ENCODE measurements around the gene BTN1A1.
A peak's percentile ranks its signal among the peaks of the same experiment; 100 is the strongest.

The BTN1A1 gene

GRCh38 chr6:26475823-26476729 lies 24.0 kb upstream of the BTN1A1 start:
- no peak for DNase-seq (ENCODE audit: low spot score)

GRCh38 chr6:26476896-26477295 lies 23.2 kb upstream of the BTN1A1 start:
- no peak for DNase-seq (ENCODE audit: low spot score)

- DNase-seq (ENCODE audit: low spot score): no peak
Measured at GRCh38 chr6:26477426-26477825, 22.7 kb upstream of the BTN1A1 start.

- no peak for DNase-seq (ENCODE audit: low spot score)
Measured at GRCh38 chr6:26478100-26478984, 21.8 kb upstream of the BTN1A1 start.

- no peak for DNase-seq (ENCODE audit: low spot score)
Measured at GRCh38 chr6:26478985-26479278, 21.2 kb upstream of the BTN1A1 start.

- no peak for DNase-seq (ENCODE audit: low spot score)
Measured at GRCh38 chr6:26482338-26482737, 17.8 kb upstream of the BTN1A1 start.

- no peak for DNase-seq (ENCODE audit: low spot score)
Measured at GRCh38 chr6:26483727-26484126, 16.4 kb upstream of the BTN1A1 start.

- no peak for DNase-seq (ENCODE audit: low spot score)
Measured at GRCh38 chr6:26484161-26484560, 15.9 kb upstream of the BTN1A1 start.

GRCh38 chr6:26485112-26485780 lies 14.9 kb upstream of the BTN1A1 start:
- DNase-seq (ENCODE audit: low spot score): no peak

- DNase-seq (ENCODE audit: low spot score): no peak
Measured at GRCh38 chr6:26486358-26486757, 13.7 kb upstream of the BTN1A1 start.

- no peak for DNase-seq (ENCODE audit: low spot score)
Measured at GRCh38 chr6:26487466-26487865, 12.6 kb upstream of the BTN1A1 start.

- no peak for DNase-seq (ENCODE audit: low spot score)
Measured at GRCh38 chr6:26489996-26490964, 9.8 kb upstream of the BTN1A1 start.

GRCh38 chr6:26491604-26492003 lies 8.5 kb upstream of the BTN1A1 start:
- no peak for DNase-seq (ENCODE audit: low spot score)

- peak; percentile 40 for DNase-seq (ENCODE audit: low spot score)
Measured at GRCh38 chr6:26493258-26493657, 6.8 kb upstream of the BTN1A1 start.

GRCh38 chr6:26494117-26494516 lies 6.0 kb upstream of the BTN1A1 start:
- no peak for DNase-seq (ENCODE audit: low spot score)

- no peak for DNase-seq (ENCODE audit: low spot score)
Measured at GRCh38 chr6:26495281-26495680, 4.8 kb upstream of the BTN1A1 start.

- no peak for DNase-seq (ENCODE audit: low spot score)
Measured at GRCh38 chr6:26497610-26498009, 2.5 kb upstream of the BTN1A1 start.

- DNase-seq (ENCODE audit: low spot score): no peak
Measured at GRCh38 chr6:26501482-26501986, 1.4 kb downstream of the BTN1A1 start.

- no peak for DNase-seq (ENCODE audit: low spot score)
Measured at GRCh38 chr6:26502165-26502564, 2.1 kb downstream of the BTN1A1 start.

- DNase-seq (ENCODE audit: low spot score): no peak
Measured at GRCh38 chr6:26502626-26503025, 2.5 kb downstream of the BTN1A1 start.

- no peak for DNase-seq (ENCODE audit: low spot score)
Measured at GRCh38 chr6:26507658-26508057, 7.6 kb downstream of the BTN1A1 start.
